OCI-LY1 (cell line): ENCODE measurements around the gene FYB1.

Experiments used
- EZH2 ChIP-seq: fragments of 200-600 bp; sonication (generic), shearing (Covaris generic); IDR thresholded peaks from 2 replicates; pipeline ENCODE4 v1.8.0; 2017; ENCODE audit warnings: borderline replicate concordance, mixed run types, mild to moderate bottlenecking, antibody characterized with exemption, low read length, moderate library complexity, mixed read lengths
- TF ChIP-seq, protein P1 (sequence below): fragments of 200-600 bp; sonication (generic), shearing (Covaris generic); IDR thresholded peaks from 2 replicates; pipeline ENCODE4 v1.5.1; 2017; ENCODE audit warnings: mild to moderate bottlenecking, antibody characterized with exemption, low read length, moderate library complexity, mixed read lengths

DNA sequence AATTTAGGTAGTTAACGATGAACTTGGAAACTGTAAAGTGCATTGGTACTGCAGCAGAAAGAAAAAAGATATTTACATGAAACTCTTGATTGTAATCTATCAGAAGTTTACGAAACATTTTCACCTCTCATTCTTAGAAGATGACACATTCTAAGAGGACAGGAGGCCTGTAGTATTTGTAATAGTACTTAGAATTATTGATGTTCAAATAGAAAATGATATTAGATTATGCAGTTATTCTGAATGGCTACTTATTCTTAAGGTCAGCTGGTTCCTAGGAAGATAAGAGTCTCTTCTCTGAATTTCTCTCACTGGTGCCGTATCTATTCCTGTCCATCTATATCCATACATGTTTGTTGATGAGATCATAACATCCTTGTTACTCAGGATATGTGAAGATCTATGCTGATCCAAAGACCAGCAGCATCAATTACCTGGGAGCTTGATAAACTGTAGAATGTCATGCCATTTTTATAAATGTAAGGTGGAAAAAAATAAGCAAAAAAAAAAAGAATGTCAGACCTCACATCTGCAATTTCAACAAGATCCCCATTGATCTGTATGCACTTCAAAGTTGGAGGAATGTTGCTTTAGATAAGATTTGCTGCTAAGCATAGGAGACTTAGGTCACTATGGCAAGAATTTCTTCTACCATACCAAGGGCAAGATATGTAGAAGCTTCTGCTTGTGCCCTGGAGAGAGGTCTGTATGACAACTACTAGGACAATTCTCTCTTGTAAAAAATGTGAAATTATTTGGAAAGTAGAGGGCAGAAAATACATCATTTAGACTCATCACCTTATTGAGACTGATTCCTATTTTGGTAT, 102.8 kb downstream of the FYB1 start:
- TF ChIP-seq, protein P1, sequence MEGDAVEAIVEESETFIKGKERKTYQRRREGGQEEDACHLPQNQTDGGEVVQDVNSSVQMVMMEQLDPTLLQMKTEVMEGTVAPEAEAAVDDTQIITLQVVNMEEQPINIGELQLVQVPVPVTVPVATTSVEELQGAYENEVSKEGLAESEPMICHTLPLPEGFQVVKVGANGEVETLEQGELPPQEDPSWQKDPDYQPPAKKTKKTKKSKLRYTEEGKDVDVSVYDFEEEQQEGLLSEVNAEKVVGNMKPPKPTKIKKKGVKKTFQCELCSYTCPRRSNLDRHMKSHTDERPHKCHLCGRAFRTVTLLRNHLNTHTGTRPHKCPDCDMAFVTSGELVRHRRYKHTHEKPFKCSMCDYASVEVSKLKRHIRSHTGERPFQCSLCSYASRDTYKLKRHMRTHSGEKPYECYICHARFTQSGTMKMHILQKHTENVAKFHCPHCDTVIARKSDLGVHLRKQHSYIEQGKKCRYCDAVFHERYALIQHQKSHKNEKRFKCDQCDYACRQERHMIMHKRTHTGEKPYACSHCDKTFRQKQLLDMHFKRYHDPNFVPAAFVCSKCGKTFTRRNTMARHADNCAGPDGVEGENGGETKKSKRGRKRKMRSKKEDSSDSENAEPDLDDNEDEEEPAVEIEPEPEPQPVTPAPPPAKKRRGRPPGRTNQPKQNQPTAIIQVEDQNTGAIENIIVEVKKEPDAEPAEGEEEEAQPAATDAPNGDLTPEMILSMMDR = no peak
- TF ChIP-seq EZH2 = no peak
